ENCODE measurements around the gene FOXA2. TPM values are rescaled to one million over a fixed set of nuclear protein-coding genes. Genes with fewer than 3 reads are reported as not detected.

Gene FOXA2
- total and polyA plus RNA-seq, 9 donors, result 0.24 to 6.4 (median 0.91) TPM; not detected in 5

DNA sequence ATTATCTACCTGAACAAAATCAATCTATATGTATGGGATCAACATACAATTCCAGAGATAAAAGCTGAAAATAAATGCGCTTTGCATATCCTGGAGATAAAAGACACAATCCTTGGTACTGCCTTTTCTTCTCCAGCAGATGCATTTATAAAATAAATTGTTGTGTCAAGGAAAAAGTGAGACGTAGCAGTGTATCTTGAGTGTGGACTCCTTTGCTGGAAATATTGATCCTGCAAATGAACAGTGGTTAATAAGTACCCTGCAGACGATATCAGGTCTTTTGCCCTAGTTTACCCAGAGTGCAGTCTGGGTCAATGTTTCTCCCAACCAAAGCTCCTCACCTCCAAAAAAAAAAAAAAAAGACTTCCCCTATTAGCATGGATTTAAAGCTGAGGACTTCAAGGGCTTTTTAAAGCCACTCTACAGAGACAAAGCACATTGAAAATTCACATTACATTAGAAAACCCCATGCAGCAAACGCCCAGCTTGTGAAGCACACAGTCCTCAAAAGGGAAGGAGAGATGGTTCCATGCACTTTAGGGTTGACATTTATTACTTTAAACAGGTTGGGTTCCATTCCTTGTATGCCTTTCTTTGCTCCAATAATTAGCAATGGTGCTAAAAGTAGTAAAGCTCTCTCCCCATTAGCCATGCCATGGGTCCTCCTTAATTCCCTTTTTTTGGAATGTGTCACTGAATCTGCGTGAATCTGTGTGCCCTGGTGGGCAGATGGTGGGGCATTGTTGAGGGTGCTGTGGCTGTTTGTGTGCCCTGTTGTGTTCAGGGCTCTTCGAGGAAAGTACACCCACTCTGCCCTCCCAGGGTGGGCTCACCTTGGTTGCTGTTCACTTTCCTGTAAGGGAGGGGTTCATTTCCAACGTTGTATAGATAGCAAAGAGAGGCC is 21.1 kb downstream of the FOXA2 start:
- TF ChIP-seq EP300 (IDR thresholded peaks at IDR 0.05), result no peak
- TF ChIP-seq, protein P1, sequence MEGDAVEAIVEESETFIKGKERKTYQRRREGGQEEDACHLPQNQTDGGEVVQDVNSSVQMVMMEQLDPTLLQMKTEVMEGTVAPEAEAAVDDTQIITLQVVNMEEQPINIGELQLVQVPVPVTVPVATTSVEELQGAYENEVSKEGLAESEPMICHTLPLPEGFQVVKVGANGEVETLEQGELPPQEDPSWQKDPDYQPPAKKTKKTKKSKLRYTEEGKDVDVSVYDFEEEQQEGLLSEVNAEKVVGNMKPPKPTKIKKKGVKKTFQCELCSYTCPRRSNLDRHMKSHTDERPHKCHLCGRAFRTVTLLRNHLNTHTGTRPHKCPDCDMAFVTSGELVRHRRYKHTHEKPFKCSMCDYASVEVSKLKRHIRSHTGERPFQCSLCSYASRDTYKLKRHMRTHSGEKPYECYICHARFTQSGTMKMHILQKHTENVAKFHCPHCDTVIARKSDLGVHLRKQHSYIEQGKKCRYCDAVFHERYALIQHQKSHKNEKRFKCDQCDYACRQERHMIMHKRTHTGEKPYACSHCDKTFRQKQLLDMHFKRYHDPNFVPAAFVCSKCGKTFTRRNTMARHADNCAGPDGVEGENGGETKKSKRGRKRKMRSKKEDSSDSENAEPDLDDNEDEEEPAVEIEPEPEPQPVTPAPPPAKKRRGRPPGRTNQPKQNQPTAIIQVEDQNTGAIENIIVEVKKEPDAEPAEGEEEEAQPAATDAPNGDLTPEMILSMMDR (IDR thresholded peaks at IDR 0.05), result no peak
- no peak for TF ChIP-seq POLR2A (IDR thresholded peaks at IDR 0.05)
- Histone ChIP-seq H3K9me3 (no peaks in the 10 kb centered on the region), H3K4me1 (ENCODE audit: insufficient read depth) (no peaks in the 10 kb centered on the region), H3K36me3 (no peaks in the 10 kb centered on the region), H3K27ac (no peak overlapping the region), H3K4me3 (no peak overlapping the region), H3K27me3 (no peaks in the 10 kb centered on the region)
- DNase-seq, result no peak
- intact Hi-C loops (cut with DNase I), result no loop called here
- WGBS, 3 donors, result 6 to 8% (median 7%) methylated on average over 7 of the region's 7 CpGs

DNA sequence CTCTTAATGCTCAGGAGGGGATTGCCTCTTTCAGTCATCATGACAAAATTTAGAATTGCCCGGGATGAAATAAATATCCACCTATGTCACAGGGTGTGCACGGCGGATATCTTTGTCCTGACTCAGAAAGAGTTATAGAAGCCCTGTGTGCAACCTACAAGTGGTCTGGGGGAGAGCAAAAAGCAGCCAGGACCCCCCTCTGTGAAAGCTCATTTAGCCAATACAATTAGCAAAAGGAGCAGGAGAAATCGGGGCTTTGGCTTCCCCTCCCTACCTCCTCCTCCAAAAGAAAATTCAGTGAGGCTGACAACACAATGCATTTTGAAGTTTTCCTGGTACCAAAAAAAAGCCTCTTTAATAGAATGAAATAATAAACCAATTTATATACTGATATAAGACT is 21.8 kb downstream of the FOXA2 start:
- H3K9me3 ChIP-seq, result no peaks in the 10 kb centered on the region
- H3K36me3 ChIP-seq, result no peaks in the 10 kb centered on the region
- intact Hi-C loops (cut with DNase I), result no loop called here
- no peaks in the 10 kb centered on the region for H3K27me3 ChIP-seq
- H3K4me3 ChIP-seq, result no peak overlapping the region
- WGBS, 3 donors, result 4 to 5% (median 4%) methylated on average over 4 of the region's 4 CpGs
- no peak for DNase-seq
- H3K4me1 ChIP-seq (ENCODE audit: insufficient read depth), result no peaks in the 10 kb centered on the region
- H3K27ac ChIP-seq, result no peak overlapping the region
- TF ChIP-seq, protein P1 (IDR thresholded peaks at IDR 0.05), result no peak
- TF ChIP-seq POLR2A (IDR thresholded peaks at IDR 0.05) (no peak), EP300 (IDR thresholded peaks at IDR 0.05) (no peak)

DNA sequence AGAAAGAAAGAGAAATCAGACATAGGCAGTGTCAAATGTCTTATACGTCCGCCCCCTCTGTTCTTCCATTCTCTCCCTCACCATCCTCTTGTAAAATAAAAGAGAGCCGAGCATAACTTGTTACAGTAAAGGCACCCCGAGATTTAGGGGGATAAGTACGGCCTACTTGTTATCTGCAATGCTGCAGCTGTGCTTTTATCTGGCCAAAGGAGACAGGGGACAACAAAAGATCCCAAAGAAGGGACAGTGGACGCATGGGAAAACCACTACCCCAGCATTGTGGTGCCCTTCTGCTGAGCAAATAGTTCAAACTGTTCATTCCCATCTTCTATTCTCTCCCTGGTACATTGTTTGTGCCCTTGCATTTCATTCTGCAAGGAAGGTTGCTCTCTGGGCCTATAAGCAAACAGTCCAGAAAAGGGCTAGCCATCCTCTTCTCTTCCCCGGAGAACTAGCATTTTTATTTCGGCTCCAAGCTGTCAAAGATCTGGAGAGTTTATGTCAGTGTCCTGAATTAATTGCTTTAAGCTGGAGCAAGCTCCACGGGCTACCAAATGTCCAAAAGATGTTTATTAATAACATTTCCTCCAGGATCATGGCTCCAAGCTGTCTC is 22.3 kb downstream of the FOXA2 start:
- H3K4me3 ChIP-seq, result no peak overlapping the region
- intact Hi-C loops (cut with DNase I), result no loop called here
- H3K9me3 ChIP-seq, result no peaks in the 10 kb centered on the region
- no peak for DNase-seq
- H3K4me1 ChIP-seq (ENCODE audit: insufficient read depth), result no peaks in the 10 kb centered on the region
- 11 to 17% (median 12%) methylated on average over 9 of the region's 9 CpGs for WGBS, 3 donors
- H3K27ac ChIP-seq, result no peak overlapping the region
- TF ChIP-seq, protein P1 (IDR thresholded peaks at IDR 0.05), result no peak
- TF ChIP-seq EP300 (IDR thresholded peaks at IDR 0.05) (no peak), POLR2A (IDR thresholded peaks at IDR 0.05) (no peak)
- H3K27me3 ChIP-seq, result no peaks in the 10 kb centered on the region
- H3K36me3 ChIP-seq, result no peaks in the 10 kb centered on the region

DNA sequence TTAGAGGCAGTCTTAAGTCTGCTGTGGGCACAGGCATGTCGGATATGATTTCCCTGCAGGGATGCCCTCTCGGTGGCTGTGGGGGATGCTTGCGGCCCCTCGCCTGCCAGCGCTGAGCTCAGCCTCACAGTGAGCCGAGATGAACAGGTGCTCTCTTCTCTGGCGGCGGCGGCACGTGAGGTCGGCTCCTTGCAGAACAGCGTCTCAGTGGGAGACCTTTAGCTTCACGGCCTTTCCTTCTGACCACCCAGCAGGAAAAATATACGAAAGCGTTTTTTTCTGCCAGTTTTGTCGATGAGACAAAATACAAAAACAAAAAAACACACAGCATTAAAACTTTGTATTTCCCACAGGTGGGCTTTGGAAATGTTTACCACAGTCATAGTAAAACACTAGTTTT is 23.6 kb downstream of the FOXA2 start:
- no peak for DNase-seq
- no peak overlapping the region for H3K4me3 ChIP-seq
- 1 to 3% (median 2%) methylated on average over 16 of the region's 16 CpGs for WGBS, 3 donors
- H3K27ac ChIP-seq, result no peak overlapping the region
- no peaks in the 10 kb centered on the region for H3K9me3 ChIP-seq
- no peaks in the 10 kb centered on the region for H3K4me1 ChIP-seq (ENCODE audit: insufficient read depth)
- H3K36me3 ChIP-seq, result no peaks in the 10 kb centered on the region
- TF ChIP-seq EP300 (IDR thresholded peaks at IDR 0.05) (no peak), POLR2A (IDR thresholded peaks at IDR 0.05) (no peak)
- TF ChIP-seq, protein P1 (IDR thresholded peaks at IDR 0.05), result no peak
- H3K27me3 ChIP-seq, result no peaks in the 10 kb centered on the region
- intact Hi-C loops (cut with DNase I), result no loop called here
